AG08396 (cell line): ENCODE results near the gene DISP2.

Source experiments
- DNase-seq: peaks from one replicate; pipeline ENCODE4 v3.0.0; 2012; ENCODE audit warnings: low spot score, mixed read lengths

The DISP2 gene

GRCh38 chr15:40427188-40427587 lies 69.2 kb downstream of the DISP2 start:
- no peak for DNase-seq

- no peak for DNase-seq
Measured at GRCh38 chr15:40428185-40428584, 70.2 kb downstream of the DISP2 start.
